ENCODE data around the gene MS4A2. TPM values are rescaled to one million over a fixed set of nuclear protein-coding genes. Genes with fewer than 3 reads are reported as not detected.
"Not testable (repeated sequence)": the region's sequence is repeated elsewhere in the genome, so short reads cannot be mapped to it uniquely, and the experiment has no call there.

Gene MS4A2
- total RNA-seq, 2 donors from 2014 or later, result 2.2 to 2.9 TPM

DNA sequence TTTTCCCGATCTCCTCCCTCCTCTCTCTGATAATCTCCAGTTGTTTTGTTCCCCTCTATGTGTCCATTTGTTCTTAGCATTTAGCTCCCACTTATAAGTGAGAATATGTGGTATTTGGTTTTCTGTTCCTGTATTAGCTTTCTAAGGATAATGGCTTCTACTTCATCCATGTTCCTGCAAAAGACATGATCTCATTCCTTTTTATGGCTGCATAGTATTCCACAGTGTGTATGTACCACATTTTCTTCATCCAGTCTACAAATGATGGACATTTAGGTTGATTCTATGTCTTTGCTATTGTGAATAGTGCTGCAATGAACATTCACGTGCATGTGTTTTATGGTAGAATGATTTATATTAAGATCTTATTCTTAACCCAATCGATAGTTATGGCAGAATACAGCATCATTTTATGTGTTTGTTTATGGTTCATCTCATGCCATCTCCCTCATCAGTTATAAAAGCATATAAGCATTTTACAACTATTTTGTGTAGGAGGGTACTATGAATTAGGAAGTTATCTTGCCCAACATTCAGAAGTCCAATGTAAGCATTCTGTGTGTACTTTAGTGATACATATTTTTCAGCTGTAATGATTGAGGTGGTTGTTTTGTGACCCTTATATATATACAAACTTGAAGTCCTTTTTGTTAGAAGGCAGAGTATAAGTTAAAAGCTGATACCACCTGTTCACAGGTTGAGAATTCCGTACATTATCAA lies 28.8 kb upstream of the MS4A2 start:
- H3K4me3 ChIP-seq, result no peak overlapping the region
- no peaks in the 10 kb centered on the region for H3K27me3 ChIP-seq
- no peaks in the 10 kb centered on the region for H3K9me3 ChIP-seq
- intact Hi-C loops (cut with DNase I), result no loop called here
- H3K9ac ChIP-seq (ENCODE audit: low read depth in 2 of 2, low read length in 2 of 2), result no peak overlapping the region
- TF ChIP-seq, protein P1, sequence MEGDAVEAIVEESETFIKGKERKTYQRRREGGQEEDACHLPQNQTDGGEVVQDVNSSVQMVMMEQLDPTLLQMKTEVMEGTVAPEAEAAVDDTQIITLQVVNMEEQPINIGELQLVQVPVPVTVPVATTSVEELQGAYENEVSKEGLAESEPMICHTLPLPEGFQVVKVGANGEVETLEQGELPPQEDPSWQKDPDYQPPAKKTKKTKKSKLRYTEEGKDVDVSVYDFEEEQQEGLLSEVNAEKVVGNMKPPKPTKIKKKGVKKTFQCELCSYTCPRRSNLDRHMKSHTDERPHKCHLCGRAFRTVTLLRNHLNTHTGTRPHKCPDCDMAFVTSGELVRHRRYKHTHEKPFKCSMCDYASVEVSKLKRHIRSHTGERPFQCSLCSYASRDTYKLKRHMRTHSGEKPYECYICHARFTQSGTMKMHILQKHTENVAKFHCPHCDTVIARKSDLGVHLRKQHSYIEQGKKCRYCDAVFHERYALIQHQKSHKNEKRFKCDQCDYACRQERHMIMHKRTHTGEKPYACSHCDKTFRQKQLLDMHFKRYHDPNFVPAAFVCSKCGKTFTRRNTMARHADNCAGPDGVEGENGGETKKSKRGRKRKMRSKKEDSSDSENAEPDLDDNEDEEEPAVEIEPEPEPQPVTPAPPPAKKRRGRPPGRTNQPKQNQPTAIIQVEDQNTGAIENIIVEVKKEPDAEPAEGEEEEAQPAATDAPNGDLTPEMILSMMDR (IDR thresholded peaks at IDR 0.05), result no peak
- no peaks in the 10 kb centered on the region for H3K4me1 ChIP-seq
- H3K27ac ChIP-seq, result no peak overlapping the region
- H3K36me3 ChIP-seq, result no peaks in the 10 kb centered on the region
- DNase-seq, result no peak

DNA sequence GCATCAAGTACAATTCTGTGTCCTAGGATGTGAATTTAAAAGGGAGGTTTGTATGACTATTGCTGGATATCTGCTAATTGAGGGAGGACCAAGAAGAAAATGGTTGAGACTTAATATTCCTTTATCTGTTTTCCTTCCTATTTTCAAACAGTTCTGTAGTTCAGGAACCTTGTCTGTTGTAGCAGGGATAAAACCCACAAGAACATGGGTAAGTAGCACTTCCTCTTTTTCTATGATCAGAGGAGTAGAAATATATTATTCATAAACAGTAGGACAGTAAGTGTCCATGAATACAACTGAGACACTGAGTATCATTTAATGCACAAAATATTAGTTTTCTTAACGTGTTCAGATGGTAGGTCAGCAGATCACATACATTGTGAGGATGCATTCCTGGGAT lies 24.4 kb upstream of the MS4A2 start:
- no peak for DNase-seq
- TF ChIP-seq, protein P1 (IDR thresholded peaks at IDR 0.05), result no peak
- Histone ChIP-seq H3K27me3 (no peaks in the 10 kb centered on the region), H3K9me3 (no peaks in the 10 kb centered on the region), H3K9ac (ENCODE audit: low read depth in 2 of 2, low read length in 2 of 2) (no peak overlapping the region), H3K4me3 (no peak overlapping the region), H3K4me1 (no peaks in the 10 kb centered on the region), H3K27ac (no peak overlapping the region), H3K36me3 (no peaks in the 10 kb centered on the region)
- intact Hi-C loops (cut with DNase I), result no loop called here

DNA sequence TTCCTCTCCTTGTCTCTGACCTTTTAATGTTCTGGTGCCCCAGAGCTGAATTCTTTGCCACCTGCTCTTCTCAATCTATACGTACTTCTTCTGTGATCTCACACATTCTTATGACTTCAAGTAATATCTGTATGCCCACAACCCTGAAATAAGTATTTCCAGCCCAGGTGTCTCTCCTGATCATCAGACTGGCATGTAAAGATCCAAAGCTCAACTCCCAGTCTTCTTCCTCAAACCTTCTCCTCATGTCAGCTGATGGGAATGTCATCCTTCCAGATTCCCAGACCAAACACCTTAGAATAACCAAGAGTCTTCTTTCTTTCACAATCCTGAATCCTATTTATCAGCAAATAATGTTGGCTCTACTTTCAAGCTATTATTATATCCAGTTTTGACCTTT lies 22.7 kb upstream of the MS4A2 start:
- Histone ChIP-seq H3K36me3 (no peaks in the 10 kb centered on the region), H3K9ac (ENCODE audit: low read depth in 2 of 2, low read length in 2 of 2) (no peak overlapping the region), H3K9me3 (no peaks in the 10 kb centered on the region), H3K4me1 (no peaks in the 10 kb centered on the region), H3K4me3 (no peak overlapping the region), H3K27ac (no peak overlapping the region), H3K27me3 (no peaks in the 10 kb centered on the region)
- TF ChIP-seq, protein P1 (IDR thresholded peaks at IDR 0.05), result no peak
- intact Hi-C loops (cut with DNase I), result no loop called here
- DNase-seq, result no peak

DNA sequence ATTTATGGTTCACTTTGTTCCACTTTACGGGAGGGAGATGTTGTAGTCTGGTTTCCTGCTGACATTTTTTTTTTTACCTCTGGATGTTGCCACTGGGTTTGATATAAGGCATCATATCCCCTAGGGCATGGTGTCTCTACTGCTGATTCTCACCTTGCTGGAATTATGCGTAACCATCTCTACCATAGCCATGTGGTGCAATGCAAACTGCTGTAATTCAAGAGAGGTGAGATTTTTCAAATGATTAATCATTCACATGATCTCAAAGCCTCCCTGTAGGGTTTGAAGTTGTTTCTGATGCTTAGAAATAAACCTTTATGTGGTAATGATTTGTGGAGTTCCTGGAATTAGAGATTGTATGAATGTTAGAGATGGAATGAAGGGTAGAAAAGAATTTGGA lies 19.0 kb upstream of the MS4A2 start:
- TF ChIP-seq, protein P1 (IDR thresholded peaks at IDR 0.05), result no peak
- Histone ChIP-seq H3K36me3 (no peaks in the 10 kb centered on the region), H3K4me3 (no peak overlapping the region), H3K27me3 (no peaks in the 10 kb centered on the region), H3K9me3 (no peaks in the 10 kb centered on the region), H3K27ac (no peak overlapping the region), H3K4me1 (no peaks in the 10 kb centered on the region), H3K9ac (ENCODE audit: low read depth in 2 of 2, low read length in 2 of 2) (no peak overlapping the region)
- intact Hi-C loops (cut with DNase I), result no loop called here
- no peak for DNase-seq

DNA sequence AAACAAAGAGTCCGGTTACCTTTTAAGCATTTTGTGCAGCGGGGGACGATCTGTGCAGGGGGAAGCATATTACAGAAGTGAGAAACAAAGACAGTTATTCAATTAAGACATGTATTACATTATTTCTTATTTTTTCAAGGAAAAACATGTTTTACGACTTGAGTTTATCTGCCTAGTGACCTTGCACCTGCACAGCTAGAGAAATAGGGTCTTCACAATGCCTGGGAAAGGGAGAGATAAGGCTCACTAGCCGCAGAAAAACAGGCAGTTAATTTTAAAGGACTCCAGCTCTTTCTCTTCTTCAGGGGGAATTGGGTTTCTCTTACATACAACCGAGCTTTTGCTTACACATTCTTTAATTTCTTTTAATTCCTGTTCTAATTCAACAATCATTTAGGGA lies 16.8 kb upstream of the MS4A2 start:
- intact Hi-C loops (cut with DNase I); H3K9me3 ChIP-seq; H3K4me3 ChIP-seq; H3K36me3 ChIP-seq; H3K27me3 ChIP-seq; H3K9ac ChIP-seq (ENCODE audit: low read depth in 2 of 2, low read length in 2 of 2); H3K4me1 ChIP-seq; DNase-seq; H3K27ac ChIP-seq: not testable (repeated sequence)

DNA sequence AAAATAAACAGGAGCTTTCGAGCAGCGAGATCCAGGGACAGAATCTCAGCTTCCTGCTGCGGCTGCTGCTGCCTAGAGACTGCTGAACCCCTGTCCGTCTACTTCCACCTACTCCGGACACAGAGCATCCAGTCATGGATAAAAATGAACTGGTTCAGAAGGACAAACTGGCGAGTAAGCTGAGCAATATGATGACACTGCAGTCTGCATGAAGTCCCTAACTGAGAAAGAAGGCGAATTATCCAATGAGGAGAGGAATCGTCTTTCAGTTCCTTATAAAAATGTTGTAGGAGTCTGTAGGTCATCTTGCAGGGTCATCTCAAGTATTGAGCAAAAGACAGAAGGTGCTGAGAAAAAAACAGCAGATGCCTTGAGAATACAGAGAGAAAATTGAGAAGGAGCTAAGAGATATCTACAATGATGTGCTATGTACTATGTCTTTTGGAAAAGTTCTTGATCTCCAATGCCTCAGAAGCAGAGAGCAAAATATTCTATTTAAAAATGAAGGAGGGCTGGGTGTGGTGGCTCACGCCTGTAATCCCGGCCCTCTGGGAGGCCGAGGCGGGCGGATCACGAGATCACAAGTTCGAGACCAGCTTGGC lies 11.1 kb upstream of the MS4A2 start:
- intact Hi-C loops (cut with DNase I), result no loop called here
- Histone ChIP-seq H3K9me3 (no peaks in the 10 kb centered on the region), H3K4me3 (no peak overlapping the region), H3K27ac (no peak overlapping the region), H3K4me1 (no peaks in the 10 kb centered on the region), H3K36me3 (no peaks in the 10 kb centered on the region), H3K27me3 (no peaks in the 10 kb centered on the region), H3K9ac (ENCODE audit: low read depth in 2 of 2, low read length in 2 of 2) (no peak overlapping the region)
- TF ChIP-seq, protein P1 (IDR thresholded peaks at IDR 0.05), result no peak
- DNase-seq, result no peak

Measured in colonic mucosa (tissue), 4 donors.